ENCODE results near the gene MST1R. TPM values are rescaled to one million over a fixed set of nuclear protein-coding genes. Genes with fewer than 3 reads are reported as not detected.

Gene MST1R
- total and polyA plus RNA-seq, 2 donors (not counting 3 experiments of a cell fraction or from before 2014, with no cell fraction given), result 0.93 to 2.4 TPM

- H3K27me3 ChIP-seq (ENCODE audit: control insufficient read depth in 2 of 2, insufficient read depth in 2 of 2, low read length in 2 of 2), result peaks cover 30 to 33% of the 10 kb centered on the region in 2 experiments
- H2AFZ ChIP-seq (ENCODE audit: low read depth, low read length), result no peak overlapping the region
- H3K4me3 ChIP-seq (replicated peaks in 1 of 3; ENCODE audit: insufficient read depth in 1 of 3, low read depth in 1 of 3, low read length in 3 of 3), result no peak overlapping the region
- no peak overlapping the region for H3K27ac ChIP-seq (ENCODE audit: insufficient read depth, low read depth, low read length)
- TF ChIP-seq POLR2AphosphoS5 (IDR thresholded peaks at IDR 0.05; ENCODE audit: insufficient read depth, low read depth, low read length) (no peak), POLR2A (IDR thresholded peaks at IDR 0.05; ENCODE audit: low read depth, low read length) (no peak), GATA2 (IDR thresholded peaks at IDR 0.05; ENCODE audit: insufficient read depth, insufficient read length, low read depth, low read length) (no peak), EZH2 (IDR thresholded peaks at IDR 0.05; ENCODE audit: borderline replicate concordance, low read depth, low read length, severe bottlenecking) (no peak), MYC (IDR thresholded peaks at IDR 0.05; ENCODE audit: low read depth, low read length) (no peak)
- TF ChIP-seq, protein P1, sequence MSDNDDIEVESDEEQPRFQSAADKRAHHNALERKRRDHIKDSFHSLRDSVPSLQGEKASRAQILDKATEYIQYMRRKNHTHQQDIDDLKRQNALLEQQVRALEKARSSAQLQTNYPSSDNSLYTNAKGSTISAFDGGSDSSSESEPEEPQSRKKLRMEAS (IDR thresholded peaks at IDR 0.05; ENCODE audit: insufficient read depth, insufficient read length), result peak; percentile 39
- H4K20me1 ChIP-seq (replicated peaks; ENCODE audit: control insufficient read depth, extremely low read depth, insufficient read depth, low read length), result no peaks in the 10 kb centered on the region
- H3K9ac ChIP-seq (replicated peaks; ENCODE audit: extremely low read depth, insufficient read depth, low read length), result no peak overlapping the region
- H3K9me1 ChIP-seq (replicated peaks; ENCODE audit: control insufficient read depth, extremely low read depth, insufficient read depth, low read length), result no peaks in the 10 kb centered on the region
- BruUV-seq (replicated peaks), result no TSS peak
- intact Hi-C loops (cut with micrococcal nuclease) (no loop called here), dilution Hi-C loops (cut with MboI; ENCODE audit: extremely low pct_ligation_motif_present, low sequenced_read_pairs) (no loop called here)
- POLR2A ChIA-PET, result no interaction called here
- no peaks in the 10 kb centered on the region for H3K36me3 ChIP-seq (ENCODE audit: control insufficient read depth in 2 of 2, extremely low read depth in 1 of 2, insufficient read depth in 2 of 2, low read length in 2 of 2)
- no peaks in the 10 kb centered on the region for H3K9me3 ChIP-seq (replicated peaks; ENCODE audit: control insufficient read depth, insufficient read depth, low read length)
- DNase-seq (ENCODE audit: low read depth, low spot score), result no peak
- H3K4me1 ChIP-seq (ENCODE audit: control insufficient read depth, extremely low read depth, insufficient read depth, low read length), result no peaks in the 10 kb centered on the region
- H3K4me2 ChIP-seq (ENCODE audit: insufficient read depth, low read length), result no peak overlapping the region
- FAIRE-seq, result no peak
- no peaks in the 10 kb centered on the region for H3K79me2 ChIP-seq (ENCODE audit: control insufficient read depth, insufficient read depth, low read length)
- CTCF ChIA-PET, result interaction anchor here (1.1 to 1.9 kb wide), 3 partner anchors 12 to 30 kb away, joined by 5 read pairs; no protein-coding TSS in a partner anchor
These were observed 34.7 kb downstream of the MST1R start for GRCh38 chr3:49868862-49869466.

GRCh38 chr3:49867871-49868321 lies 35.8 kb downstream of the MST1R start:
- no peaks in the 10 kb centered on the region for H3K4me1 ChIP-seq (ENCODE audit: control insufficient read depth, extremely low read depth, insufficient read depth, low read length)
- no peaks in the 10 kb centered on the region for H3K79me2 ChIP-seq (ENCODE audit: control insufficient read depth, insufficient read depth, low read length)
- H3K4me3 ChIP-seq (replicated peaks in 1 of 3; ENCODE audit: insufficient read depth in 1 of 3, low read depth in 1 of 3, low read length in 3 of 3), result no peak overlapping the region
- ChIA-PET CTCF (interaction anchor here (0.6 to 1.9 kb wide), 6 partner anchors 10 to 29 kb away, joined by 3 to 6 read pairs (median 5); no protein-coding TSS in a partner anchor), POLR2A (interaction anchor here (0.6 to 1.6 kb wide), 2 partner anchors 73 to 303 kb away, joined by 3 to 9 read pairs; no protein-coding TSS in a partner anchor)
- no peaks in the 10 kb centered on the region for H3K9me3 ChIP-seq (replicated peaks; ENCODE audit: control insufficient read depth, insufficient read depth, low read length)
- DNase-seq (ENCODE audit: low read depth, low spot score), result peak; percentile 29
- FAIRE-seq, result no peak
- H2AFZ ChIP-seq (ENCODE audit: low read depth, low read length), result no peak overlapping the region
- H3K4me2 ChIP-seq (ENCODE audit: insufficient read depth, low read length), result no peak overlapping the region
- H3K27me3 ChIP-seq (ENCODE audit: control insufficient read depth in 2 of 2, insufficient read depth in 2 of 2, low read length in 2 of 2), result peaks cover 30 to 36% of the 10 kb centered on the region in 2 experiments
- no peak overlapping the region for H3K27ac ChIP-seq (ENCODE audit: insufficient read depth, low read depth, low read length)
- dilution Hi-C loops (cut with MboI; ENCODE audit: extremely low pct_ligation_motif_present, low sequenced_read_pairs) (no loop called here), intact Hi-C loops (cut with micrococcal nuclease) (no loop called here)
- TF ChIP-seq JUN (IDR thresholded peaks at IDR 0.05; ENCODE audit: borderline replicate concordance, insufficient read depth, insufficient read length, low read depth) (no peak), POLR2AphosphoS5 (IDR thresholded peaks at IDR 0.05; ENCODE audit: insufficient read depth, low read depth, low read length) (no peak), EZH2 (IDR thresholded peaks at IDR 0.05; ENCODE audit: borderline replicate concordance, low read depth, low read length, severe bottlenecking) (no peak), POLR2A (IDR thresholded peaks at IDR 0.05; ENCODE audit: low read depth, low read length) (no peak), FOS (IDR thresholded peaks at IDR 0.05; ENCODE audit: borderline replicate concordance, insufficient read depth, low read length) (no peak), MYC (IDR thresholded peaks at IDR 0.05; ENCODE audit: low read depth, low read length) (no peak), GATA2 (IDR thresholded peaks at IDR 0.05; ENCODE audit: insufficient read depth, insufficient read length, low read depth, low read length) (no peak)
- TF ChIP-seq, protein P2, sequence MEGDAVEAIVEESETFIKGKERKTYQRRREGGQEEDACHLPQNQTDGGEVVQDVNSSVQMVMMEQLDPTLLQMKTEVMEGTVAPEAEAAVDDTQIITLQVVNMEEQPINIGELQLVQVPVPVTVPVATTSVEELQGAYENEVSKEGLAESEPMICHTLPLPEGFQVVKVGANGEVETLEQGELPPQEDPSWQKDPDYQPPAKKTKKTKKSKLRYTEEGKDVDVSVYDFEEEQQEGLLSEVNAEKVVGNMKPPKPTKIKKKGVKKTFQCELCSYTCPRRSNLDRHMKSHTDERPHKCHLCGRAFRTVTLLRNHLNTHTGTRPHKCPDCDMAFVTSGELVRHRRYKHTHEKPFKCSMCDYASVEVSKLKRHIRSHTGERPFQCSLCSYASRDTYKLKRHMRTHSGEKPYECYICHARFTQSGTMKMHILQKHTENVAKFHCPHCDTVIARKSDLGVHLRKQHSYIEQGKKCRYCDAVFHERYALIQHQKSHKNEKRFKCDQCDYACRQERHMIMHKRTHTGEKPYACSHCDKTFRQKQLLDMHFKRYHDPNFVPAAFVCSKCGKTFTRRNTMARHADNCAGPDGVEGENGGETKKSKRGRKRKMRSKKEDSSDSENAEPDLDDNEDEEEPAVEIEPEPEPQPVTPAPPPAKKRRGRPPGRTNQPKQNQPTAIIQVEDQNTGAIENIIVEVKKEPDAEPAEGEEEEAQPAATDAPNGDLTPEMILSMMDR (IDR thresholded peaks at IDR 0.05; ENCODE audit: extremely low read depth in 1 of 2, insufficient read depth in 1 of 2, low read depth in 1 of 2, low read length in 2 of 2), result no peak
- TF ChIP-seq, protein P1 (IDR thresholded peaks at IDR 0.05; ENCODE audit: insufficient read depth, insufficient read length), result no peak
- no peaks in the 10 kb centered on the region for H3K36me3 ChIP-seq (ENCODE audit: control insufficient read depth in 2 of 2, extremely low read depth in 1 of 2, insufficient read depth in 2 of 2, low read length in 2 of 2)
- H3K9me1 ChIP-seq (replicated peaks; ENCODE audit: control insufficient read depth, extremely low read depth, insufficient read depth, low read length), result no peaks in the 10 kb centered on the region
- no peak overlapping the region for H3K9ac ChIP-seq (replicated peaks; ENCODE audit: extremely low read depth, insufficient read depth, low read length)
- no TSS peak for BruUV-seq (replicated peaks)
- H4K20me1 ChIP-seq (replicated peaks; ENCODE audit: control insufficient read depth, extremely low read depth, insufficient read depth, low read length), result no peaks in the 10 kb centered on the region
